Keratinocyte (primary cell): ENCODE measurements around the gene SPTLC3.

Source experiments
- EZH2 ChIP-seq: IDR thresholded peaks from one replicate; pipeline ENCODE4 v1.6.1; 2012; ENCODE audit warnings: inconsistent platforms, mild to moderate bottlenecking, low read length, moderate library complexity
- TF ChIP-seq, protein P1 (sequence below), 3 experiments: IDR thresholded peaks in 1 of 3; conservative IDR thresholded peaks in 1 of 3; optimal IDR thresholded peaks in 1 of 3; 2 replicates in 2 of 3; 3 replicates in 1 of 3; pipeline versions ENCODE3 to v1.5.1; 2011; ENCODE audit warnings: low read length in 3 of 3, mild to moderate bottlenecking in 3 of 3, moderate library complexity in 2 of 3, control low read depth in 1 of 3, inconsistent platforms in 1 of 3; ENCODE audit not compliant: insufficient read depth in 2 of 3; ENCODE audit errors: extremely low read depth in 1 of 3

DNA sequence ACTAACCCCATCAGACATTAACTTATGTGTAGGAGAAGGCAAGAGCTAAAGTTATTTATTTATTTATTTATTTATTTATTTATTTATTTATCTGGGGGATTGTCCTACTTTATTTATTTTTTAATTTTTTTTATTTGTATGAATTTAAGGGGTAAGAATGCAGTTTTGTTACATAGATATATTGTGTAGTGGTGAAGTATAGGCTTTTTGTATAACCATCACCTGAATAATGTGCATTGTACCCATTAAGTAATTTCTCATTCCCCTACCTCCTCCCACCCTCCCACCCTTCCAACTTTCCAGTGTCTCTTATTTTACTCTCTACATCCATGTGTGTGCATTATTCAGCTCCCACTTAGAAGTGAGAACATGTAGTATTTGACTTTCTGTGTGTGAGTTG, 51.6 kb downstream of the SPTLC3 start:
- TF ChIP-seq, protein P1, sequence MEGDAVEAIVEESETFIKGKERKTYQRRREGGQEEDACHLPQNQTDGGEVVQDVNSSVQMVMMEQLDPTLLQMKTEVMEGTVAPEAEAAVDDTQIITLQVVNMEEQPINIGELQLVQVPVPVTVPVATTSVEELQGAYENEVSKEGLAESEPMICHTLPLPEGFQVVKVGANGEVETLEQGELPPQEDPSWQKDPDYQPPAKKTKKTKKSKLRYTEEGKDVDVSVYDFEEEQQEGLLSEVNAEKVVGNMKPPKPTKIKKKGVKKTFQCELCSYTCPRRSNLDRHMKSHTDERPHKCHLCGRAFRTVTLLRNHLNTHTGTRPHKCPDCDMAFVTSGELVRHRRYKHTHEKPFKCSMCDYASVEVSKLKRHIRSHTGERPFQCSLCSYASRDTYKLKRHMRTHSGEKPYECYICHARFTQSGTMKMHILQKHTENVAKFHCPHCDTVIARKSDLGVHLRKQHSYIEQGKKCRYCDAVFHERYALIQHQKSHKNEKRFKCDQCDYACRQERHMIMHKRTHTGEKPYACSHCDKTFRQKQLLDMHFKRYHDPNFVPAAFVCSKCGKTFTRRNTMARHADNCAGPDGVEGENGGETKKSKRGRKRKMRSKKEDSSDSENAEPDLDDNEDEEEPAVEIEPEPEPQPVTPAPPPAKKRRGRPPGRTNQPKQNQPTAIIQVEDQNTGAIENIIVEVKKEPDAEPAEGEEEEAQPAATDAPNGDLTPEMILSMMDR (optimal IDR thresholded peaks at IDR 0.05 in 1 of 3, IDR thresholded peaks at IDR 0.05 in 1 of 3, conservative IDR thresholded peaks at IDR 0.05 in 1 of 3; ENCODE audit: extremely low read depth in 1 of 3, insufficient read depth in 2 of 3, low read length in 3 of 3), result no peak
- TF ChIP-seq EZH2, result no peak
